Frontal cortex (tissue), 4 donors: Measurements from ENCODE around the gene PTPRF. TPM values are rescaled to one million over a fixed set of nuclear protein-coding genes. Genes with fewer than 3 reads are reported as not detected.
"Not testable (repeated sequence)": the region's sequence is repeated elsewhere in the genome, so short reads cannot be mapped to it uniquely, and the experiment has no call there.

Source experiments
- DNase-seq, 2 donors: peaks; one replicate each; pipeline ENCODE4 v3.0.0; 2012; ENCODE audit warnings: low spot score in 2 of 2
- FAIRE-seq: peaks from 2 replicates; lab custom pipeline; 2012; peaks lifted over from hg19 to GRCh38; lab: Jason Lieb, UNC
- total RNA-seq: library from RNA; depleted of rRNA; stranded (reverse); fragments of >200 nt; gene quantifications from one replicate; pipeline ENCODE4 v1.2.3, GENCODE V29; 2014
- donor health status: control.
- donor health status: control.
- donor health status: control.

Gene PTPRF
- total RNA-seq, 1 donor from 2014 or later: 39.1 TPM

- DNase-seq (no peak), FAIRE-seq (no peak)
Observed at GRCh38 chr1:43619314-43619790, 88.7 kb downstream of the PTPRF start.

- DNase-seq: no peak
- no peak for FAIRE-seq
Observed at GRCh38 chr1:43619996-43620920, 89.6 kb downstream of the PTPRF start.

- DNase-seq (no peak), FAIRE-seq (no peak)
Observed at GRCh38 chr1:43620956-43621355, 90.3 kb downstream of the PTPRF start.

GRCh38 chr1:43621386-43621785 is 90.7 kb downstream of the PTPRF start:
- no peak for DNase-seq
- no peak for FAIRE-seq

- no peak for FAIRE-seq
- no peak for DNase-seq
Observed at GRCh38 chr1:43621861-43622260, 91.2 kb downstream of the PTPRF start.

GRCh38 chr1:43622471-43622870 is 91.8 kb downstream of the PTPRF start:
- no peak for FAIRE-seq
- peak in 1 of 2 donors; percentile 45 for DNase-seq

GRCh38 chr1:43622901-43623780 is 92.5 kb downstream of the PTPRF start:
- FAIRE-seq (no peak), DNase-seq (peak in 1 of 2 donors; percentile 3)

- DNase-seq: no peak
- no peak for FAIRE-seq
Observed at GRCh38 chr1:43625063-43625780, 94.5 kb downstream of the PTPRF start.

GRCh38 chr1:43632135-43632670 is 101.5 kb downstream of the PTPRF start:
- no peak for FAIRE-seq
- DNase-seq: no peak

- FAIRE-seq (no peak), DNase-seq (no peak)
Observed at GRCh38 chr1:43634721-43635120, 104.0 kb downstream of the PTPRF start.

- FAIRE-seq (no peak), DNase-seq (no peak)
Observed at GRCh38 chr1:43636006-43636641, 105.4 kb downstream of the PTPRF start.

GRCh38 chr1:43637267-43637666 is 106.6 kb downstream of the PTPRF start:
- DNase-seq: no peak
- FAIRE-seq: no peak

- FAIRE-seq, DNase-seq: not testable (repeated sequence)
Observed at GRCh38 chr1:43638381-43638780, 107.7 kb downstream of the PTPRF start.

- DNase-seq (no peak), FAIRE-seq (no peak)
Observed at GRCh38 chr1:43639976-43640794, 109.5 kb downstream of the PTPRF start.

- no peak for FAIRE-seq
- no peak for DNase-seq
Observed at GRCh38 chr1:43644558-43644957, 113.9 kb downstream of the PTPRF start.

- DNase-seq (no peak), FAIRE-seq (no peak)
Observed at GRCh38 chr1:43645461-43645860, 114.8 kb downstream of the PTPRF start.

GRCh38 chr1:43647331-43647730 is 116.6 kb downstream of the PTPRF start:
- DNase-seq, FAIRE-seq: not testable (repeated sequence)

- DNase-seq (no peak), FAIRE-seq (no peak)
Observed at GRCh38 chr1:43648221-43648847, 117.7 kb downstream of the PTPRF start.
